Neural crest cell (in vitro differentiated cells): ENCODE results near the gene NKX6-2. TPM values are rescaled to one million over a fixed set of nuclear protein-coding genes. Genes with fewer than 3 reads are reported as not detected.

Source experiments
- DNase-seq: peaks from one replicate; pipeline ENCODE4 v3.0.0; 2021; ENCODE audit warnings: low read depth, mixed read lengths, low spot score
- H3K27ac Mint-ChIP-seq: one replicate; pipeline ENCODE4 v1.8.0; 2021; ENCODE audit warnings: mild to moderate bottlenecking, mixed read lengths; ENCODE audit not compliant: unreplicated experiment
- H3K27me3 Mint-ChIP-seq: 2 replicates; pipeline ENCODE4 v1.8.0; 2021; ENCODE audit warnings: low read depth, mild to moderate bottlenecking, mixed read lengths
- H3K36me3 Mint-ChIP-seq: 2 replicates; pipeline ENCODE4 v1.8.0; 2021; ENCODE audit warnings: low read depth, mild to moderate bottlenecking, mixed read lengths
- H3K4me1 Mint-ChIP-seq: 2 replicates; pipeline ENCODE4 v1.8.0; 2021; ENCODE audit warnings: mixed read lengths
- H3K4me3 Mint-ChIP-seq: one replicate; pipeline ENCODE4 v1.8.0; 2021; ENCODE audit warnings: mild to moderate bottlenecking, mixed read lengths
- H3K9me3 Mint-ChIP-seq: 2 replicates; pipeline ENCODE4 v1.8.0; 2021; ENCODE audit warnings: mixed read lengths
- total RNA-seq: library from RNA; stranded (reverse); gene quantifications from 2 replicates; pipeline ENCODE4 v1.2.1, GENCODE V29; 2021
- TF ChIP-seq, protein P1 (sequence below): fragments of 200-600 bp; sonication (generic); conservative IDR thresholded peaks from 2 replicates; pipeline ENCODE4 v1.5.0; 2021; ENCODE audit warnings: antibody characterized with exemption, mild to moderate bottlenecking

The NKX6-2 gene
- total RNA-seq, 1 donor from 2014 or later: not detected

DNA sequence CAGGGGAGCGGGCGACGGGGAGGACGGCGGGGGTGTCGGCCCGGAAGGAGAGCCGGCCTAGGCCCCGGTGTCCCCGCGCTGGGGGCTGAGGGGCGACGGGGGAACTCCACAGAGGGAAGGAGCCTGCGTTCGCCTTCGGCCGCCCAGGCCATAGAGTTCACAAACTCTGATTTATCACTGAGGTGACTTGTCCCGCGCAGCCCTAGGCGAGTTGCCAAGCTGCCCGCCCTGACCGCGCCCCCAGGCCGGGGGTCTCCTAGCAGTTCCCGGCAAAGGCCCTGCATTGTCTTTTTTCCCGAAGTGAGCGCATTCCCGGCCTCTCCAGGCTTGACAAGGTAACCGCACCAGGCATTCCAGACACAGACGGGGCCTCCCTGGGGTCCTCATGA, 2.9 kb upstream of the NKX6-2 start:
- TF ChIP-seq, protein P1, sequence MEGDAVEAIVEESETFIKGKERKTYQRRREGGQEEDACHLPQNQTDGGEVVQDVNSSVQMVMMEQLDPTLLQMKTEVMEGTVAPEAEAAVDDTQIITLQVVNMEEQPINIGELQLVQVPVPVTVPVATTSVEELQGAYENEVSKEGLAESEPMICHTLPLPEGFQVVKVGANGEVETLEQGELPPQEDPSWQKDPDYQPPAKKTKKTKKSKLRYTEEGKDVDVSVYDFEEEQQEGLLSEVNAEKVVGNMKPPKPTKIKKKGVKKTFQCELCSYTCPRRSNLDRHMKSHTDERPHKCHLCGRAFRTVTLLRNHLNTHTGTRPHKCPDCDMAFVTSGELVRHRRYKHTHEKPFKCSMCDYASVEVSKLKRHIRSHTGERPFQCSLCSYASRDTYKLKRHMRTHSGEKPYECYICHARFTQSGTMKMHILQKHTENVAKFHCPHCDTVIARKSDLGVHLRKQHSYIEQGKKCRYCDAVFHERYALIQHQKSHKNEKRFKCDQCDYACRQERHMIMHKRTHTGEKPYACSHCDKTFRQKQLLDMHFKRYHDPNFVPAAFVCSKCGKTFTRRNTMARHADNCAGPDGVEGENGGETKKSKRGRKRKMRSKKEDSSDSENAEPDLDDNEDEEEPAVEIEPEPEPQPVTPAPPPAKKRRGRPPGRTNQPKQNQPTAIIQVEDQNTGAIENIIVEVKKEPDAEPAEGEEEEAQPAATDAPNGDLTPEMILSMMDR: no peak
- Mint-ChIP-seq H3K36me3 (no peaks in the 10 kb centered on the region), H3K27me3 (peaks cover 62% of the 10 kb centered on the region), H3K4me1 (peaks cover under 1% of the 10 kb centered on the region), H3K4me3 (no peak overlapping the region), H3K9me3 (no peaks in the 10 kb centered on the region), H3K27ac (no peak overlapping the region)
- DNase-seq: no peak

DNA sequence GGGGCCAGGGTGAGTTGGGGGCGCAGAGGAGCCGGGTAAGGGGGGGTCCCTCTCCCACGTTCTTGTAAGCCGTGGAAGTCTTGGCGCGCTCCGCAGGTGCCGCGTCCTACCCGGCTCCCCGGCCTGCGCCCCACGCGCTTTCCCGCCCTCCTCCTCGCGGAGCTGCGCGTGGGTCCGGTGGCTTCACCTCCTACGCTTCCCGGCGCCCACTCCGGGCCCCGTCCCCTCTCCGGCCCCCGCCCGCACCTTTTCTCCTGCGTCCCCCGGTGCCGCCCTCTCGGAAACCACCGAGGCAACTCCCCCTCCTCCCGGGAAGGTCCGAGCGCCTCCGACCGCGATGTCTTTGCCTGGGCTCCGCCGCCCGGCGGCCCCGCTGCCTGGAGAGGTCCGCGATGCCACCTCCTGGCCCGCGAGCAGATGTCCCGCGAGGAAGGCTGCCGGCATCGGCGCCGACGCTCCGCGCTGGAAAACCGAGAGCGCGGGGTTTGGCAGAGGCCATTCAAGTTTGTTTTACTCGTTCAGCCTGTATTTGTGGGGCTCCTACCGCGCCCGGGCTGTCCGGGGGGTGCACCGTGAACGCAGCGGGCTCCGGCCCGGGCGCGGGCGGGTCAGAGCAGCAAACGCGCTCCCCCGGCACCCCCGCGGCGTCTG, 2.4 kb upstream of the NKX6-2 start:
- Mint-ChIP-seq H3K9me3 (no peaks in the 10 kb centered on the region), H3K36me3 (peaks cover 4% of the 10 kb centered on the region), H3K4me1 (peaks cover 6% of the 10 kb centered on the region), H3K27me3 (peaks cover 67% of the 10 kb centered on the region), H3K4me3 (no peak overlapping the region), H3K27ac (no peak overlapping the region)
- DNase-seq: no peak
- TF ChIP-seq, protein P1: peak; percentile 31

DNA sequence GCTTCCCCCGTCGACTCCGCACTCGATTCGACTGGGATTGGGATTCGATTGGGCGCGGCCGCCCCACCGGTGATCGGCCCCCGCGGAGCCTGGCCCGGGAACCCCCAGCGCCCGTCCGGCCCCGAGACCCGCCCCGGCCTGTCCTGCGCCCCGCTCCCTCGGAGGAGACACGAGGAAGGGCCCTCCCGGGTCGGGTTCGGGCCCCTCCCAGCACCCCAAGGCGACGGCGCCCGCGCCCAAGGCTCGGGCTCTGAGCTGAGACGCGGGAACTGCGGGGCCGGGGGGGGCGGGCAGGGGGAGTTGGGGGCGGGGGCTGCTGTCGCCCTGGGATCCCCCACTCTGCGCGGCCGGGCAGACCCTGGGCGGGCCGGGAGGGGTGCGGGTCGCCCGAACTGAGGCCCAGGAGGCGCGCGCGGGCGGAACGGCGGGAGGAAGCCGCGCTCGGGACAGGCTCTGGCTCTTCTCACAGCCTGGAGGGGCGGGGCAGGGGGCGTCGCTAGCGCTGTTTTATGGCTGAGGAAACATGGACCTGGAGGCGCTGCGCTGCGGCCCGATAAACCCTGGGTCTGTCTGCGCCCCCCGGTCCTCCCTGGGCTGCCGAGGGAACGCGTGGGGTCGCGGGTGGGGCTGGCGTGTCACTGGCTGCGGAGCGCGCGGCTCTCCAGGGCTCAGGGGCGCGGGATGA, 1.7 kb upstream of the NKX6-2 start:
- Mint-ChIP-seq H3K4me3 (no peak overlapping the region), H3K36me3 (peaks cover 8% of the 10 kb centered on the region), H3K9me3 (no peaks in the 10 kb centered on the region), H3K4me1 (peaks cover 11% of the 10 kb centered on the region), H3K27me3 (peaks cover 68% of the 10 kb centered on the region), H3K27ac (no peak overlapping the region)
- TF ChIP-seq, protein P1: no peak
- no peak for DNase-seq

DNA sequence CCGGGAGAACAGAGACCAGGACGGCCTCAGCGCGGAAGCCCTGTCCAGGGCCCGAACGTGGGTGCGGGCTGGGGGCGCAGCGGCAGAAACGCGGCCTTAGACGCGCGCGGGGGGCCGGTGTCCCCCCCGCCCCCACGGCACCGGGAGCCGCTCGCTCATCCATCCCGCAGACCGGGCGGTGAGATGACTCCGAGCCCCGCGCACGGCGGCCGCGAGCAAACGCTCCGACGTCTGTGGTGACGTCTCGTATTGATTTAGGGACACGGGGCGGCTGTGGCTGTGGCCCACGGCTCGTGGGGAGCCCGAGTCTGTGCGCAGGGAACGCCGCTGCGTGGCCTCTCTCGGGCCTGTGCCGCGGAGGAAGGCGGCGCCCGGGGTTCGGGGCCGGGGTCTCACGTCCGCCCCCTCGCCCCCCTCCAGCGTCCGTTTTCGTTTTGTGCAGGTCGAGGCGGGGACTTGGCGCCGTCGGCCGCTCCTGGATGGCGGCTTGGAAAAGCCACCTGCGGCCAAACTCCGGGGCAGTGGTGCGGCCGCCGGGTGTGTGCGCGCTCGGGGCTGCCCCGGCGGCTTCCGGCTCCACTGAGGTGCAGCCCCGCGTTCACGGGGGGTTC, 1.0 kb upstream of the NKX6-2 start:
- no peak for DNase-seq
- peaks cover 73% of the 10 kb centered on the region for H3K27me3 Mint-ChIP-seq

DNA sequence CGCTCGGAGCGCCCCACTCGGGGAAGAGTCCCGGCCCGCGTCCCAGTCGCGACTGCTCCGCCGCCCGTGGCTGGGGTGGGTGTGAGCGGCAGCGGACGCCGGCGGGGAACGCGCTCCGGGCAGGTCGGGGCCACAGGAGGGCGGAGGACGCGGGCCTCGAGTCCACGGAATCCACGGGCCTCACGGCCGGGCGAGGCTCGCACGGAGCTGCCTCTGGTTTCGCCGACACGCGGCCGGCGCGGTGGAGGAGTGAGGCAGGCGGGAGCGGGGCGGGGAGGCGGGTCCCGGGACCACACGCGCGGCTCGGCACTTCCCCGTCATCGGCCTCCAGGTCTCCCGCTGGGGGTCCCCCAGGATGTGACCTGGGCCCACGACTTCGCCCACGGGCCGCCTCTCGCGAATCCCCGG, 533 bp upstream of the NKX6-2 start:
- no peak overlapping the region for H3K4me3 Mint-ChIP-seq
- DNase-seq: no peak
- H3K27ac Mint-ChIP-seq: no peak overlapping the region
- H3K27me3 Mint-ChIP-seq: peaks cover 75% of the 10 kb centered on the region
- H3K4me1 Mint-ChIP-seq: peaks cover 11% of the 10 kb centered on the region
- H3K9me3 Mint-ChIP-seq: no peaks in the 10 kb centered on the region
- peaks cover 12% of the 10 kb centered on the region for H3K36me3 Mint-ChIP-seq
- TF ChIP-seq, protein P1: no peak

More for the DNA sequence above, 1.0 kb upstream of the NKX6-2 start:
- no peak overlapping the region for H3K4me3 Mint-ChIP-seq
- H3K36me3 Mint-ChIP-seq: peaks cover 9% of the 10 kb centered on the region
- H3K27ac Mint-ChIP-seq: no peak overlapping the region
- TF ChIP-seq, protein P1: no peak
- peaks cover 11% of the 10 kb centered on the region for H3K4me1 Mint-ChIP-seq
- H3K9me3 Mint-ChIP-seq: no peaks in the 10 kb centered on the region
